Dedifferentiated amniotic fluid mesenchymal stem cell (primary cell): ENCODE measurements around the gene ANK3.

ENCODE experiments used
- DNase-seq: peaks from one replicate; pipeline ENCODE4 v3.0.0-alpha.2; 2016; ENCODE audit errors: extremely low spot score

Gene ANK3

GRCh38 chr10:60182691-60183090, 207.0 kb downstream of the ANK3 start:
- DNase-seq: peak; percentile 51

GRCh38 chr10:60176925-60177324, 212.8 kb downstream of the ANK3 start:
- DNase-seq: no peak

- no peak for DNase-seq
Observed at GRCh38 chr10:60175441-60175971, 214.2 kb downstream of the ANK3 start.

- no peak for DNase-seq
Observed at GRCh38 chr10:60172363-60172990, 217.2 kb downstream of the ANK3 start.

GRCh38 chr10:60171436-60172013, 218.2 kb downstream of the ANK3 start:
- no peak for DNase-seq

GRCh38 chr10:60170250-60170649, 219.4 kb downstream of the ANK3 start:
- no peak for DNase-seq

GRCh38 chr10:60169111-60169510, 220.6 kb downstream of the ANK3 start:
- DNase-seq: no peak

- DNase-seq: no peak
Observed at GRCh38 chr10:60167050-60167449, 222.6 kb downstream of the ANK3 start.

- DNase-seq: no peak
Observed at GRCh38 chr10:60163786-60164185, 225.9 kb downstream of the ANK3 start.

GRCh38 chr10:60162631-60163030, 227.0 kb downstream of the ANK3 start:
- DNase-seq: no peak

GRCh38 chr10:60155943-60156683, 233.6 kb downstream of the ANK3 start:
- DNase-seq: no peak

GRCh38 chr10:60155099-60155877, 234.4 kb downstream of the ANK3 start:
- no peak for DNase-seq

- DNase-seq: no peak
Observed at GRCh38 chr10:60149003-60149402, 240.7 kb downstream of the ANK3 start.

GRCh38 chr10:60148266-60148840, 241.3 kb downstream of the ANK3 start:
- DNase-seq: peak; percentile 61

GRCh38 chr10:60147576-60148265, 242.0 kb downstream of the ANK3 start:
- DNase-seq: no peak

- DNase-seq: no peak
Observed at GRCh38 chr10:60147025-60147424, 242.7 kb downstream of the ANK3 start.

- no peak for DNase-seq
Observed at GRCh38 chr10:60144099-60144498, 245.6 kb downstream of the ANK3 start.

GRCh38 chr10:60142736-60143135, 246.9 kb downstream of the ANK3 start:
- no peak for DNase-seq

GRCh38 chr10:60141896-60142559, 247.6 kb downstream of the ANK3 start:
- no peak for DNase-seq
